ENCODE measurements around the gene GPR32.
"Not testable (repeated sequence)": the region's sequence is repeated elsewhere in the genome, so short reads cannot be mapped to it uniquely, and the experiment has no call there.

Gene GPR32

DNA sequence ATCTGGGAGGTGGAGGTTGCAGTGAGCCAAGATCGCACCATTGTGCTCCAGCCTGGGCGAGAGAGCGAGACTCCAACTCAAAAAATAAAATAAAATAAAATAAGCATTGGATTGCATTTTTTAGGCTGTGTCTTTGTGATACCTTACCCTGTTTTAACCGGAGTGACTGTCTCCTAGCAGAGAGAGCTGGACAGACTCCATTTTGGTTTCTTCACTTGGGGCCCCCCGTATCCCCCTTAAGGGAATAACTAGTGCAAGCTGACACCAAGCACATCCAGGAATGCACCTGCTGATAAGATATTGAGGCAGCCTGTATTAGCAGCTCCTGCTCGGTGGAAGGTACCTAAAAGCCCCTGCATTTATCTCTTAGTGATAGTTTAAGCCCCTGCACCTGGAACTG is 20.8 kb upstream of the GPR32 start:
- Histone ChIP-seq H3K27ac (no peak overlapping the region), H3K4me3 (no peak overlapping the region)
- TF ChIP-seq, protein P1, sequence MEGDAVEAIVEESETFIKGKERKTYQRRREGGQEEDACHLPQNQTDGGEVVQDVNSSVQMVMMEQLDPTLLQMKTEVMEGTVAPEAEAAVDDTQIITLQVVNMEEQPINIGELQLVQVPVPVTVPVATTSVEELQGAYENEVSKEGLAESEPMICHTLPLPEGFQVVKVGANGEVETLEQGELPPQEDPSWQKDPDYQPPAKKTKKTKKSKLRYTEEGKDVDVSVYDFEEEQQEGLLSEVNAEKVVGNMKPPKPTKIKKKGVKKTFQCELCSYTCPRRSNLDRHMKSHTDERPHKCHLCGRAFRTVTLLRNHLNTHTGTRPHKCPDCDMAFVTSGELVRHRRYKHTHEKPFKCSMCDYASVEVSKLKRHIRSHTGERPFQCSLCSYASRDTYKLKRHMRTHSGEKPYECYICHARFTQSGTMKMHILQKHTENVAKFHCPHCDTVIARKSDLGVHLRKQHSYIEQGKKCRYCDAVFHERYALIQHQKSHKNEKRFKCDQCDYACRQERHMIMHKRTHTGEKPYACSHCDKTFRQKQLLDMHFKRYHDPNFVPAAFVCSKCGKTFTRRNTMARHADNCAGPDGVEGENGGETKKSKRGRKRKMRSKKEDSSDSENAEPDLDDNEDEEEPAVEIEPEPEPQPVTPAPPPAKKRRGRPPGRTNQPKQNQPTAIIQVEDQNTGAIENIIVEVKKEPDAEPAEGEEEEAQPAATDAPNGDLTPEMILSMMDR (IDR thresholded peaks at IDR 0.05), result no peak

DNA sequence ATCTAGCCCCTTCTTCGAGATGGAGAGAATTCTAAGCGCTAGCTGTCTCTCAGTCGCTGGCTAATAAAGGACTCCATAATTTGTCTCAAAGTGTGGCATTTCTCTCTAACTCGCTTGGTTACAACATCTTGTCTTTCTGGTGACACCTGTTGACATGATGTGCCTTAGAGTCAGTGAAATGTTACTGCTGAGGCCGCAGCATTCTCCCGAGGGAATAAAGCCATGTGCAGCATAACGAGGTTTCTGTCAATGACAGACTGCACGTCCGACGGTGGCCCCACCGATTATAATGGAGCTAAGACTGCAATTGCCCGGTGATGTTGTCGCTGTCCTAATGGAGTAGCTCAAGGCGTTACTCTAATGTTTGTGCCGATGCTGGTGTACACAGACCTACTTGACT is 20.3 kb upstream of the GPR32 start:
- no peak overlapping the region for H3K27ac ChIP-seq
- TF ChIP-seq, protein P1 (IDR thresholded peaks at IDR 0.05), result no peak
- no peak overlapping the region for H3K4me3 ChIP-seq
- no peak for DNase-seq (ENCODE audit: low spot score)

More for the DNA sequence above, 20.8 kb upstream of the GPR32 start:
- DNase-seq (ENCODE audit: low spot score), result no peak

DNA sequence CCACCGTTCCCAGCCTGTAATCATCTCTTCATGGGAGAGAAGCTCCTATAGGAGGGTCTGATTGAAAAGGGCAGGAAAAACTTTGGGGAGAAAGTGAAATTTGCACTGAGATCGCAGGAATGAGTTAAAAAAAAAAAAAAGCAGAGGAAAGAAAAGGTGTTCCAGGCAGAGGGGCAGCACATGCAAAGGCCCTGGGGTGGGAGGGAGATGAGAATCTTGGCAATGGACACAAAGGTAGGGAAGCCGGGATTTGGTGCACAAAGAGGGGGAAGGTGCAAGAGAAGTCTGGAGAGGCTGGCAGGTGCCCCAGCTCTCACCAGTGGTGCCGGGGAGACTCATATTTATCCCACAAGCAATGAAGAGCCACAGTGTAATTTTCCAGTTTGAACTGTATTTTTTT is 16.4 kb upstream of the GPR32 start:
- TF ChIP-seq, protein P1 (IDR thresholded peaks at IDR 0.05), result no peak
- no peak for DNase-seq (ENCODE audit: low spot score)
- H3K27ac ChIP-seq, result no peak overlapping the region
- H3K4me3 ChIP-seq, result no peak overlapping the region

DNA sequence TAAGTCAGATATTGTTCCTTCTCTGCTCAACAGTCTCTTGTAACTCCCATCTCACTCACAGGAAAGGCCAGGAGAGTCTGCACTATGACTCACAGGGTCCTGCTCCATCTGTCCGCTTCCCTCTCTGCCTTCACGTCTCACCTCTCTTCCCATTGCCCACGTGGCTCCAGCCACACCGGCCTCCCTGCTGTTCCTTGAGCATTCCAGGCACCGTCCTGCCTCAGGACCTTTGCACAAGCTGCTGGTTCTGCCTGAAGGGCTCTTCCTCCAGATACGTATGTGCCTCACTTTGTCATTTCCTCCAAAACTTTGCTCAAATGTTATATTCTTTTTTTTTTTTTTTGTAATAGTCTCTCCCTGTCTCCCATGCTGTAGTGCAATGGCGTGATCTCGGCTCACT is 14.0 kb upstream of the GPR32 start:
- not testable (repeated sequence) for H3K27ac ChIP-seq; DNase-seq (ENCODE audit: low spot score); H3K4me3 ChIP-seq

DNA sequence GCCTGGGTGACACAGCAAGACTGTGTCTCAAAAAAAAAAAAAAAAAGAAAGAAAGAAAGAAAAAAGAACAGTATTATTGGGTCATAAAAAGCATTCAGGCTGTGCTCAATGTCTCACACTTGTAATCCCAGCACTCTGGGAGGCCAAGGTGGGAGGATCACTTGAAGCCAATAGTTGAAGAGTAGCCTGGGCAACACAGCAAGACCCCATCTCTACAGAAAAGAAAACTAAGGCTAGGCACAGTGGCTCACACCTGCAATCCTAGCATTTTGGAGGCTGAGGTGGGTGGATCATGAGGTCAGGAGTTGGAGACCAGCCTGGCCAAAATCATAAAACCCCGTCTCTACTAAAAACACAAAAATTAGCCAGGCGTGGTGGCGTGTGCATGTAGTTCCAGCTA is 12.6 kb upstream of the GPR32 start:
- not testable (repeated sequence) for H3K4me3 ChIP-seq; DNase-seq (ENCODE audit: low spot score); H3K27ac ChIP-seq

DNA sequence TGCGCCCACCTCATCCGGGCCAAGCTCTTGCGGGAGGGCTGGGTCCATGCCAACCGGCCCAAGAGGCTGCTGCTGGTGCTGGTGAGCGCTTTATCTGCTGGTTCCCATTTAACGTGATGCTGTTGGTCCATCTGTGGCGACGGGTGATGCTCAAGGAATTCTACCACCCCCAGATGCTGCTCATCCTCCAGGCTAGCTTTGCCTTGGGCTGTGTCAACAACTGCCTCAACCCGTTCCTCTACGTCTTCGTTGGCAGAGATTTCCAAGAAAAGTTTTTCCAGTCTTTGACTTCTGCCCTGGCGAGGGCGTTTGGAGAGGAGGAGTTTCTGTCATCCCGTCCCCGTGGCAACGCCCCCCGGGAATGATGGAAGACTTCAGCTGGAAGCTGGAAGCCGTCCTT is 11.2 kb upstream of the GPR32 start:
- not testable (repeated sequence) for H3K27ac ChIP-seq; H3K4me3 ChIP-seq; DNase-seq (ENCODE audit: low spot score)

DNA sequence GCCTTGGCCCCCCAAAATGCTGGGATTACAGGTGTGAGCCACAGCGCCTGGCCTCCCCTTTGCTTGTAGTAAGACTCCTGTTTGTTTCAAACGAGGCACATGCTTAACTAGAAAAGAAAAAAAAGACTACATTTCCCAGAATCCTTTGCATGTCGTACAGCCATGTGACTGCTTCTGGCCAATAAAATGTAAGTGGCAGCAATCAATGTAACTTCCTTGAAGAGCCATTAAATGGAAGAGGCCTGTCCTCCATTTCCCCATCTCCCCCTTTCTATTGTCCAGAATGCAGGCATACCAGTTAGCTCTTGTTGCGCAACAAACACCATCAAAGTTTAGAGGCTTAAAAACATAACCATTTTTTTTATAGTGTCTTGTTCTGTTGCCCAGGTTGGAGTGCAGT is 10.4 kb upstream of the GPR32 start:
- no peak for DNase-seq (ENCODE audit: low spot score)
- no peak overlapping the region for H3K4me3 ChIP-seq
- no peak overlapping the region for H3K27ac ChIP-seq
- TF ChIP-seq, protein P1 (IDR thresholded peaks at IDR 0.05), result no peak

DNA sequence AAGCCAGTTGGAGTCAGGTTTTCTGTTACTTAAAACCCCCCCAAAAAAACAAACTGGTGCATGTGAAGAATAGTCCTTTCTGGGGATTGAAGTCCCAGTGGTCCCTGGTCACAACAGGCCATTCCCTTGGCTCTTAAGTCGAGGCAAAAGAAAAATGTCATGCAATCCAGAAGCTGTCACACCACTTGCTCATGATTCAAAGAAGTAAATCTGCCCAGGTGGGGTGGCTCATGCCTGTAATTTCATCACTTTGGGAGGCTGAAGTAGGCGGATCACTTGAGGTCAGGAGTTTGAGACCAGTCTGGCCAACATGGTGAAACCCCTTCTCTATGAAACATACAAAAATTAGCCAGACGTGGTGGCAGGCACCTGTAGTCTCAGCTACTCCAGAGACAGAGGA is 8.8 kb upstream of the GPR32 start:
- not testable (repeated sequence) for DNase-seq (ENCODE audit: low spot score); H3K4me3 ChIP-seq; H3K27ac ChIP-seq

DNA sequence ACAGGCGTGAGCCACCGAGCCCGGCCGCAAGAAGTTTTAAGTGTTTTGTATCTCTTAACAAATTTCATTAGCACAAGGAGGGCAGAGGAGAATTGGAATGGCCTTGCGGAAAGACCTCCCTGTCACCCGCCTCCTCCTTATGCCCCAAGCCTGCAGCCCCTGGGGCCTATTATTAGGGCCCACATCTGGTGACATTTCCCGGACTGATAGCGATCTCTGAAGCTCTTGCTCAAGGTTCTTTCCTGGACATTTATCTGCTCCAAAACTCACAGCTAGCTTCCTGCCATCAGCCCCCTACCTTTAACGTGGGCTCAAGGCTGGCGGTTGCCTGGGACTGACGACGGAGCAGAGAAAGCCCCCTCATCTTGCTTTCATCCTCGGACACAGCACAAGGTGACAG is 6.7 kb upstream of the GPR32 start:
- DNase-seq (ENCODE audit: low spot score); H3K4me3 ChIP-seq; H3K27ac ChIP-seq: not testable (repeated sequence)

DNA sequence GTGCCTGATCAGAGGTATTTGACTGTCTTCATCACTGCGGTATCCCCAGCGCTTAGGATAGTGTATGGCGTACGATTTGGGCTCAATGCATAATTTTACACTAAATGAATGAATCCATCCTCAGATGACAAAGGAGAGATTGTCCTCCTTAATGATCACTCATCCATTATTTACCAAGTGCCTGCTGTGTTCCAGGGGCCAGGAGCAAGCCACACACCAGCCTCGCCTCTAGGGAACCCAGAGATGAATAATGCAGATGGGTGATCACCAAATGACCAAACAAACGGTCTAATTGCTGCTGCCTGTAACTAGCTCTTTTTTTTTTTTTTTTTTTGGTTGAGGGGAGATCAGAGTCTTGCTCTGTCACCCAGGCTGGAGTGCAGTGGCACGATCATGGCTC is 5.9 kb upstream of the GPR32 start:
- TF ChIP-seq, protein P1 (IDR thresholded peaks at IDR 0.05), result no peak
- DNase-seq (ENCODE audit: low spot score), result no peak
- H3K27ac ChIP-seq, result no peak overlapping the region

DNA sequence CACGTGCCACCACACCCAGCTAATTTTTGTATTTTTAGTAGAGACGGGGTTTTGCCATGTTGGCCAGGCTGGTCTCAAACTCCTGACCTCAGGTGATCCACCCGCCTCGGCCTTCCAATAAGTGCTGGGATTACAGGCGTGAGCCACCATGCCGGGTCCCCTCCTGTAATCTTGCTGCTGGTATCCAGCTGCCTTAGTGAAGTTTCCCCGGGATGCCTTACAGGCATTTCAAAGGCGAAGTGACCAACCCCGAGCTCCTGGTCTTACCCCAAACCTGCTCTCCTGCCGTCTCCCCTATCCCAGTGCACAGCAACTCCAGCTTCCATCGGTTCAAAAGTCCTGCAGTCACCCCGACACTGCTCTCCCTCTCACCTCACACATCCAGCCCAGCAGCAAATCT is 3.5 kb upstream of the GPR32 start:
- not testable (repeated sequence) for H3K27ac ChIP-seq; DNase-seq (ENCODE audit: low spot score); H3K4me3 ChIP-seq

More for the DNA sequence above, 5.9 kb upstream of the GPR32 start:
- H3K4me3 ChIP-seq, result no peak overlapping the region

DNA sequence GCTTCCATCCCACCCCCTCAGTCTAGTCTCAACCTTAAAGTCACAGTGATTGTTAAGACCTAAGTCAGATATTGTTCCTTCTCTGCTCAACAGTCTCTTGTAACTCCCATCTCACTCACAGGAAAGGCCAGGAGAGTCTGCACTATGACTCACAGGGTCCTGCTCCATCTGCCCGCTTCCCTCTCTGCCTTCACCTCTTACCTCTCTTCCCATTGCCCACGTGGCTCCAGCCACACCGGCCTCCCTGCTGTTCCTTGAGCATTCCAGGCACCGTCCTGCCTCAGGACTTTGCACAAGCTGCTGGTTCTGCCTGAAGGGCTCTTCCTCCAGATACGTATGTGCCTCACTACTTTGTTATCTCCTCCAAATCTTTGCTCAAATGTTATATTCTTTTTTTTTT is 3.0 kb upstream of the GPR32 start:
- not testable (repeated sequence) for H3K27ac ChIP-seq; DNase-seq (ENCODE audit: low spot score); H3K4me3 ChIP-seq

All from coronary artery (tissue), 2 donors.